CD14-positive monocyte (primary cell): ENCODE results near the gene ZNF888. TPM values are rescaled to one million over a fixed set of nuclear protein-coding genes. Genes with fewer than 3 reads are reported as not detected.
"Not testable (repeated sequence)": the region's sequence is repeated elsewhere in the genome, so short reads cannot be mapped to it uniquely, and the experiment has no call there.

Experiments
- DNase-seq, 3 donors: peaks; one replicate each; pipeline ENCODE4 v3.0.0-alpha.2; 2011 to 2022
- H2AFZ ChIP-seq: 2 replicates; pipeline ENCODE4 v1.6.0; 2012; ENCODE audit warnings: mild to moderate bottlenecking, low read depth, low read length, inconsistent platforms; ENCODE audit not compliant: insufficient read depth, poor library complexity, severe bottlenecking
- H3K27ac ChIP-seq, 2 donors: 1 replicate in 1 of 2; 2 replicates in 1 of 2; pipeline ENCODE4 v1.5.1; 2012 to 2013; ENCODE audit warnings: low read length in 2 of 2, control low read depth in 1 of 2, inconsistent platforms in 1 of 2, low read depth in 1 of 2, mild to moderate bottlenecking in 1 of 2
- H3K27me3 ChIP-seq, 2 donors: one replicate each; pipeline versions ENCODE4 v1.6.0 to v1.6.1; 2011 to 2013; ENCODE audit warnings: low read length in 2 of 2; ENCODE audit not compliant: control insufficient read depth in 2 of 2, insufficient read depth in 2 of 2
- H3K36me3 ChIP-seq, 2 donors: replicated peaks in 1 of 2; 1 replicate in 1 of 2; 2 replicates in 1 of 2; pipeline versions ENCODE4 v1.5.1 to v1.6.1; 2012 to 2013; ENCODE audit warnings: low read length in 2 of 2, control low read depth in 1 of 2, inconsistent platforms in 1 of 2, mild to moderate bottlenecking in 1 of 2; ENCODE audit not compliant: insufficient read depth in 2 of 2, control insufficient read depth in 1 of 2
- H3K4me1 ChIP-seq, 2 donors: 1 replicate in 1 of 2; 2 replicates in 1 of 2; pipeline versions ENCODE4 v1.5.1 to v1.6.1; 2012 to 2013; ENCODE audit warnings: low read length in 2 of 2, control low read depth in 1 of 2, inconsistent platforms in 1 of 2, mild to moderate bottlenecking in 1 of 2, moderate library complexity in 1 of 2; ENCODE audit not compliant: insufficient read depth in 2 of 2, control insufficient read depth in 1 of 2
- H3K4me2 ChIP-seq: replicated peaks from 2 replicates; pipeline ENCODE3; 2012; ENCODE audit warnings: low read length, moderate library complexity, mild to moderate bottlenecking; ENCODE audit not compliant: poor library complexity, severe bottlenecking; ENCODE audit errors: extremely low read depth
- H3K4me3 ChIP-seq, 3 experiments: fragments of 200-600 bp in 1 of 3; sonication (generic) in 1 of 3; replicated peaks in 1 of 3; 1 replicate in 2 of 3; 2 replicates in 1 of 3; pipeline ENCODE4 v1.5.1; 2011 to 2013; ENCODE audit warnings: low read length in 3 of 3, mild to moderate bottlenecking in 3 of 3, control low read depth in 2 of 3, low read depth in 2 of 3, inconsistent platforms in 1 of 3, moderate library complexity in 1 of 3
- H3K79me2 ChIP-seq: 2 replicates; pipeline ENCODE4 v1.6.0; 2012; ENCODE audit warnings: mild to moderate bottlenecking, control low read depth, inconsistent platforms, low read length, moderate library complexity; ENCODE audit not compliant: insufficient read depth
- H3K9ac ChIP-seq: 2 replicates; pipeline ENCODE4 v1.6.0; 2017; ENCODE audit warnings: low read length, mild to moderate bottlenecking; ENCODE audit not compliant: insufficient read depth, poor library complexity, severe bottlenecking
- H3K9me3 ChIP-seq, 2 donors: replicated peaks in 1 of 2; 1 replicate in 1 of 2; 2 replicates in 1 of 2; pipeline versions ENCODE4 v1.5.1 to v1.6.1; 2012 to 2013; ENCODE audit warnings: low read length in 2 of 2, control low read depth in 1 of 2; ENCODE audit not compliant: control insufficient read depth in 1 of 2, insufficient read depth in 1 of 2
- H4K20me1 ChIP-seq: 2 replicates; pipeline ENCODE4 v1.6.0; 2012; ENCODE audit warnings: mild to moderate bottlenecking, low read length, control low read depth, moderate library complexity; ENCODE audit not compliant: insufficient read depth
- H3K27ac Mint-ChIP-seq, 7 donors: one replicate each; pipeline ENCODE4 v1.8.0; 2020; ENCODE audit warnings: mild to moderate bottlenecking in 7 of 7, mixed read lengths in 7 of 7, moderate library complexity in 6 of 7, inconsistent platforms in 2 of 7
- H3K27me3 Mint-ChIP-seq, 3 donors: one replicate each; pipeline ENCODE4 v1.8.0; 2021 to 2022; ENCODE audit warnings: low read depth in 3 of 3, mild to moderate bottlenecking in 3 of 3, mixed read lengths in 3 of 3, moderate library complexity in 3 of 3, inconsistent platforms in 1 of 3
- H3K36me3 Mint-ChIP-seq, 2 donors: one replicate each; pipeline ENCODE4 v1.8.0; 2020; ENCODE audit warnings: mixed read lengths in 2 of 2, inconsistent platforms in 1 of 2, mild to moderate bottlenecking in 1 of 2
- H3K4me1 Mint-ChIP-seq: one replicate; pipeline ENCODE4 v1.8.0; 2020; ENCODE audit warnings: mild to moderate bottlenecking, mixed read lengths
- H3K4me3 Mint-ChIP-seq, 2 donors: one replicate each; pipeline ENCODE4 v1.8.0; 2020; ENCODE audit warnings: mild to moderate bottlenecking in 2 of 2, mixed read lengths in 2 of 2, moderate library complexity in 1 of 2
- H3K9me3 Mint-ChIP-seq, 7 donors: one replicate each; pipeline ENCODE4 v1.8.0; 2020 to 2022; ENCODE audit warnings: mixed read lengths in 7 of 7, mild to moderate bottlenecking in 6 of 7, moderate library complexity in 6 of 7, inconsistent platforms in 2 of 7
- WGBS: methylation state at CpG from one replicate; pipeline ENCODE4 v1.1.5; 2013; ENCODE audit warnings: missing lambda C conversion rate; ENCODE audit not compliant: insufficient coverage; 5-methylcytosine and 5-hydroxymethylcytosine counted together
- intact Hi-C, 2 donors: fragments of 100-400 bp; cut with micrococcal nuclease; formaldehyde crosslinking; loops; one replicate each; pipeline versions ENCODE4 v1.15.0 to v1.15.1; 2023
- polyA plus RNA-seq, 3 donors: library from polyadenylated mRNA; depleted of rRNA in 1 of 3; unstranded in 2 of 3; stranded (reverse) in 1 of 3; fragments of 300-500 nt in 2 of 3; fragments of >200 nt in 1 of 3; fragmentation: Illumina TruSeq in 2 of 3; gene quantifications; 1 replicate in 2 of 3; 2 replicates in 1 of 3; pipeline ENCODE4 v1.2.3, GENCODE V29; 2012 to 2021
- TF ChIP-seq, protein P1 (sequence below): fragments of 200-600 bp; IDR thresholded peaks from one replicate; pipeline ENCODE4 v1.8.0; 2022; ENCODE audit warnings: antibody characterized with exemption, mild to moderate bottlenecking

The ZNF888 gene
- polyA plus RNA-seq, 3 donors, result 0.71 to 1.7 (median 1.4) TPM

DNA sequence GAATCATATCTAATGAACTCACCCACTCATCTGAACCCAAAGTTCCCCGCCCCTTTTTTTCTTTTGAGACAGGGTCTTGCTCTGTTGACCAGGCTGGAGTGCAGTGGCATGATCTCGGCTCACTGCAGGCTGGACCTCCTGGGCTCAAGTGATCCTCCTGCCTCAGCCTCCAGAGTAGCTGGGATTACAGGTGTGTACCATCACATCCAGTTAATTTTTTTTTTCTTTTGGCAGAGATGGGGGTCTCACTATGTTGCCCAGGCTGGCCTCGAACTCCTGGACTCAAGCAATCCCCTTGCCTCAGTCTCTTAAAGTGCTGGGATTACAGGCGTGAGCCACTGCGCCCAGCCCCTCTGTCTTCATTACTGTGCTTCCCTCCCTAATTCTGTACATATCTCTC is 17.7 kb upstream of the ZNF888 start:
- Mint-ChIP-seq H3K36me3 (peaks cover 0 to 12% of the 10 kb centered on the region in 2 donors), H3K9me3 (peaks cover 10 to 27% (median 23%) of the 10 kb centered on the region in 7 donors)
- H3K79me2 ChIP-seq, result peaks cover 50% of the 10 kb centered on the region

GRCh38 chr19:52938761-52939160 is 15.5 kb upstream of the ZNF888 start:
- peaks cover 66% of the 10 kb centered on the region for H3K79me2 ChIP-seq
- H3K4me1 ChIP-seq, result peaks cover 42 to 58% of the 10 kb centered on the region in 2 donors
- peak overlapping the region; percentile 30 for H3K9ac ChIP-seq
- no CpG with 5 or more reads among the region's 5 CpGs for WGBS
- TF ChIP-seq, protein P1, sequence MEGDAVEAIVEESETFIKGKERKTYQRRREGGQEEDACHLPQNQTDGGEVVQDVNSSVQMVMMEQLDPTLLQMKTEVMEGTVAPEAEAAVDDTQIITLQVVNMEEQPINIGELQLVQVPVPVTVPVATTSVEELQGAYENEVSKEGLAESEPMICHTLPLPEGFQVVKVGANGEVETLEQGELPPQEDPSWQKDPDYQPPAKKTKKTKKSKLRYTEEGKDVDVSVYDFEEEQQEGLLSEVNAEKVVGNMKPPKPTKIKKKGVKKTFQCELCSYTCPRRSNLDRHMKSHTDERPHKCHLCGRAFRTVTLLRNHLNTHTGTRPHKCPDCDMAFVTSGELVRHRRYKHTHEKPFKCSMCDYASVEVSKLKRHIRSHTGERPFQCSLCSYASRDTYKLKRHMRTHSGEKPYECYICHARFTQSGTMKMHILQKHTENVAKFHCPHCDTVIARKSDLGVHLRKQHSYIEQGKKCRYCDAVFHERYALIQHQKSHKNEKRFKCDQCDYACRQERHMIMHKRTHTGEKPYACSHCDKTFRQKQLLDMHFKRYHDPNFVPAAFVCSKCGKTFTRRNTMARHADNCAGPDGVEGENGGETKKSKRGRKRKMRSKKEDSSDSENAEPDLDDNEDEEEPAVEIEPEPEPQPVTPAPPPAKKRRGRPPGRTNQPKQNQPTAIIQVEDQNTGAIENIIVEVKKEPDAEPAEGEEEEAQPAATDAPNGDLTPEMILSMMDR, result no peak
- H3K4me1 Mint-ChIP-seq, result peaks cover 58% of the 10 kb centered on the region
- no peak overlapping the region for H3K4me2 ChIP-seq
- H3K27ac ChIP-seq, result no peak overlapping the region
- DNase-seq, result no peak
- H3K36me3 Mint-ChIP-seq, result peaks cover 3 to 25% of the 10 kb centered on the region in 2 donors
- H3K4me3 ChIP-seq, result no peak overlapping the region
- no peaks in the 10 kb centered on the region for H4K20me1 ChIP-seq
- H3K9me3 Mint-ChIP-seq, result peaks cover 0 to 25% (median 16%) of the 10 kb centered on the region in 7 donors
- H3K9me3 ChIP-seq, result peaks cover 0 to 13% of the 10 kb centered on the region in 2 donors
- peak overlapping the region in 6 of 7 donors; percentile 19 to 62 (median 35) for H3K27ac Mint-ChIP-seq
- intact Hi-C loops, result no loop called here
- H3K4me3 Mint-ChIP-seq, result no peak overlapping the region
- H3K27me3 Mint-ChIP-seq, result peaks cover 0 to 7% (median 3%) of the 10 kb centered on the region in 3 donors
- no peaks in the 10 kb centered on the region for H3K27me3 ChIP-seq
- no peak overlapping the region for H2AFZ ChIP-seq
- no peaks in the 10 kb centered on the region for H3K36me3 ChIP-seq

More for the DNA sequence above, 17.7 kb upstream of the ZNF888 start:
- H3K27ac Mint-ChIP-seq, result peak overlapping the region in 1 of 7 donors; percentile 92
- not testable (repeated sequence) for H3K9ac ChIP-seq, H3K36me3 ChIP-seq, H3K4me2 ChIP-seq, H2AFZ ChIP-seq, H3K27me3 ChIP-seq, DNase-seq, H4K20me1 ChIP-seq, H3K27ac ChIP-seq, H3K27me3 Mint-ChIP-seq, H3K4me3 ChIP-seq
- Histone ChIP-seq H3K9me3 (peaks cover 9 to 21% of the 10 kb centered on the region in 2 donors), H3K4me1 (peaks cover 39 to 58% of the 10 kb centered on the region in 2 donors)
- intact Hi-C loops, result loop anchor here in 1 of 2 donors (5.0 to 10.0 kb wide), 2 partner anchors 156 to 256 kb away; partner anchors contain the start of gene ZNF600
- H3K4me1 Mint-ChIP-seq, result peaks cover 55% of the 10 kb centered on the region
- H3K4me3 Mint-ChIP-seq, result peak overlapping the region in 1 of 2 donors; percentile 95
- WGBS, result 78% methylated on average over 3 of the region's 5 CpGs
